BLaER1 (cell line): ENCODE measurements around the gene RHEX.
A peak's percentile ranks its signal among the peaks of the same experiment; 100 is the strongest.

Source experiments
- H3K27ac ChIP-seq: shearing (Covaris generic); formaldehyde crosslinking; 2 replicates; pipeline ENCODE4 v1.8.1; 2022
- H3K27me3 ChIP-seq: shearing (Covaris generic); formaldehyde crosslinking; 2 replicates; pipeline ENCODE4 v1.8.1; 2022
- H3K36me3 ChIP-seq: shearing (Covaris generic); formaldehyde crosslinking; 2 replicates; pipeline ENCODE4 v1.8.1; 2022
- H3K4me1 ChIP-seq: shearing (Covaris generic); formaldehyde crosslinking; 2 replicates; pipeline ENCODE4 v1.8.1; 2022
- H3K4me2 ChIP-seq: shearing (Covaris generic); formaldehyde crosslinking; 2 replicates; pipeline ENCODE4 v1.8.1; 2022
- H3K4me3 ChIP-seq: shearing (Covaris generic); formaldehyde crosslinking; 2 replicates; pipeline ENCODE4 v1.8.1; 2022
- H3K9ac ChIP-seq: shearing (Covaris generic); formaldehyde crosslinking; 2 replicates; pipeline ENCODE4 v1.8.1; 2022
- H3K9me3 ChIP-seq: shearing (Covaris generic); formaldehyde crosslinking; 2 replicates; pipeline ENCODE4 v1.8.1; 2022
- H4K20me1 ChIP-seq: shearing (Covaris generic); formaldehyde crosslinking; 2 replicates; pipeline ENCODE4 v1.8.1; 2022
- Cebpa-rat ChIP-seq: shearing (Covaris generic); IDR thresholded peaks from 2 replicates; pipeline ENCODE4 v1.8.1; 2022

The RHEX gene

DNA sequence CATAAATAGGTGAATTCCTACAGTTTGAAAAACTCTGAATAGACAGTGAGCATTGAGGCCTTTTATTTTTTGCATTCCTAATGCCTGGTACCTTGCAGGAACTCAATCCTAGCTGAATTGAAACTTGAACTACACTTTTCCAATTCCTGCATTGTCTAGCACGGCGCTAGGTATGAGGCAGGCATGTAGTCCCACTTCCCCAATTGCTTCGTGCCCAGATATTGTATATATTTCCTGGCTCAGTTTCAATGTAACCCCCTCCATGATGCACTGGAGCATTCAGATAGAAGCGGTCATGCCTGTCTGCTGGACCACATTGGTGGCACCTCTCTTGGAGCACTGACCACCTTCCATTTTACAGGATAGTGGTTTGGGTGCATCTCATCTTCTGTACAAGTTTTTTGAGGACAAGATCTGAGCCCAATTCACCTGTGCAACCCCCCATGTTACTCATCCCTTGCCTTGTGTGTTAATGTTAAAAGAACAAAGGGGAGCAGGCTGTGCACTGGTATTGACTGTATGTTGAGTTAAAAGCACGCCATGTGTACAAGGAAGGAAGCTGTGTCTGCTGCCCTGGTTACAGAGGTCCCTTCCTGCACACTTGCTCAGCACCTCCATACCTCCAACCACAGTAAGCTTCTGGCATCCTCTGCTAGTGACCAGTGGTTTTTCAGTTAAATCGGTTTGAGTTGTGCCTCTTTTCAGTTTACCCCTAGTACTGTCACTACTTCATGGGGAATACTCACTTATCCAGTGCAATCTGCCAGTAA is 39.8 kb upstream of the RHEX start:
- Histone ChIP-seq H3K4me1 (peaks cover 28% of the 10 kb centered on the region), H4K20me1 (no peaks in the 10 kb centered on the region), H3K9me3 (no peaks in the 10 kb centered on the region), H3K27me3 (no peaks in the 10 kb centered on the region), H3K4me3 (no peak overlapping the region), H3K36me3 (no peaks in the 10 kb centered on the region), H3K4me2 (peak overlapping the region; percentile 78), H3K9ac (no peak overlapping the region), H3K27ac (peak overlapping the region; percentile 84; the same call in 1 of the 2 replicates)
- TF ChIP-seq Cebpa-rat: no peak

DNA sequence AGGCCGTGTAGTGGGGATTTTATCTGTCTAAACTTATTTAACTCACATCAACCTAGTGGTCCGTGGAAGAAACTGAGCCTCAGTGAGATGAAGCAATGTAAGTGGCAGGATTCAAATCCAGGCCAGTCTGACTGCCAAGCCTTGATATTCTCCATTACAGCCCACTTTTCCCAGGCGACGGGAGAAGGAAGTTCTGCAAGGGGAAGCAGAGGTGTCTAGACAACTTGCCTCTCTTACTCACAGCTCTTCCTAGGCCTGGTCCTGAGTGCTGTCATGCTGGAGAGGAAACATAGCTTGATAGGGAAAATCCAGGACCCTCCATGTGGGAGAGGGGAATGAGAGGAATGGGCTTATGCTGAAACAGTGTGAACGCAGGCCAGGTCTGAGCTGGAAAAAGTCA is 38.4 kb upstream of the RHEX start:
- Histone ChIP-seq H3K27ac (no peak overlapping the region), H3K4me1 (peaks cover 28% of the 10 kb centered on the region), H3K9ac (no peak overlapping the region), H4K20me1 (no peaks in the 10 kb centered on the region), H3K27me3 (no peaks in the 10 kb centered on the region), H3K4me3 (no peak overlapping the region), H3K36me3 (no peaks in the 10 kb centered on the region), H3K9me3 (no peaks in the 10 kb centered on the region), H3K4me2 (no peak overlapping the region)
- TF ChIP-seq Cebpa-rat: no peak

DNA sequence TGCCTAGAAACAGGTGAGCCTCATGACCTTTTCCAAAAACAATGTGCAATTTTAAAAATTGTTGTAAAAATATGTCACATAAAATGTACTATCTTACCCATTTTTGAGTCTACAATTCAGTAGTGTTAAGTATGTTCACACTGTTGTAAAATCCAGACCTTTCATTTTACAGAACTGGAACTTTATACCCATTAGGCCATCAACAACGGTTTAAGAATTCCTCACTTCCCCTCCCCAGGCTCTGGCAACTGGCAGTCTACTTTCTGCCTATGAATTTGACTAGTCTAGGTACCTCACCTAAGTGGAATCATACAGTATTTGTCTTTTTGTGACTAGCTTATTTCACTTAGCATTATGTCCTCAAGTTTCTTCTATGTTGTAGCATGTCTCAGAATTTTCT is 37.9 kb upstream of the RHEX start:
- TF ChIP-seq Cebpa-rat: no peak
- no peak overlapping the region for H3K27ac ChIP-seq
- H3K9ac ChIP-seq: no peak overlapping the region
- no peaks in the 10 kb centered on the region for H3K36me3 ChIP-seq
- H3K4me2 ChIP-seq: no peak overlapping the region
- H3K9me3 ChIP-seq: no peaks in the 10 kb centered on the region
- peaks cover 28% of the 10 kb centered on the region for H3K4me1 ChIP-seq
- H3K27me3 ChIP-seq: no peaks in the 10 kb centered on the region
- no peak overlapping the region for H3K4me3 ChIP-seq
- no peaks in the 10 kb centered on the region for H4K20me1 ChIP-seq

DNA sequence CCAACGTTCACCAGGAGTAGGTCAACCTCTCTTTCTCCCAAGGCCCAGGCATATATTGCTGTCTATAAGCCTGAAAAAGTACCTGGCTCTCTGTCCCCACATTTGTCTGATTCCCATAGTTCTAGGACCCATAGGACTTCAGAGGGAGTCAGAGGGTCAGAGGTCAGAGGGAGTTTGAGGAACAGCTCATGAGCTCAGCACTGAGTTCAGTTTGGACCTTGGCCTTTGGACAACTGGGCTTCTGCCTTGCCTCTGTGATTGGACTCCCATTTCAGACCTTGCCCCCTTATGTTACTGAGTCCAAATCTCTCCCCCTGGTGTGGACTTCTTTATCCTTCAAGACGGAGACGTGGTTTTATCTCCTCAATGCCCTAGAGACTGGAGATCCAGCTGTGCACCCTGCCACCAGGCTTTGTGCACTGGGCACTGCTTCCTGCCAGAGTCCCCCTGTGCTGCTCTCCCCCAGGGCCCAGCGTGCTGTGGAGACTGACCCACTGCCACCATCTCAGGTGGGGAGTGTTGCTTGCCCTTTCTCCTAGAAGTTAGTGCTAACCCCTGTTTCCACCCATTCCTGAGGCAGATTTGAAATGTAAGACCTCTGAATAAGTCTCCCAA is 32.5 kb upstream of the RHEX start:
- no peaks in the 10 kb centered on the region for H4K20me1 ChIP-seq
- no peaks in the 10 kb centered on the region for H3K9me3 ChIP-seq
- H3K9ac ChIP-seq: no peak overlapping the region
- no peaks in the 10 kb centered on the region for H3K36me3 ChIP-seq
- peak overlapping the region; percentile 71 for H3K4me2 ChIP-seq
- H3K27ac ChIP-seq: no peak overlapping the region
- no peaks in the 10 kb centered on the region for H3K27me3 ChIP-seq
- peaks cover 23% of the 10 kb centered on the region for H3K4me1 ChIP-seq
- no peak for TF ChIP-seq Cebpa-rat
- no peak overlapping the region for H3K4me3 ChIP-seq

DNA sequence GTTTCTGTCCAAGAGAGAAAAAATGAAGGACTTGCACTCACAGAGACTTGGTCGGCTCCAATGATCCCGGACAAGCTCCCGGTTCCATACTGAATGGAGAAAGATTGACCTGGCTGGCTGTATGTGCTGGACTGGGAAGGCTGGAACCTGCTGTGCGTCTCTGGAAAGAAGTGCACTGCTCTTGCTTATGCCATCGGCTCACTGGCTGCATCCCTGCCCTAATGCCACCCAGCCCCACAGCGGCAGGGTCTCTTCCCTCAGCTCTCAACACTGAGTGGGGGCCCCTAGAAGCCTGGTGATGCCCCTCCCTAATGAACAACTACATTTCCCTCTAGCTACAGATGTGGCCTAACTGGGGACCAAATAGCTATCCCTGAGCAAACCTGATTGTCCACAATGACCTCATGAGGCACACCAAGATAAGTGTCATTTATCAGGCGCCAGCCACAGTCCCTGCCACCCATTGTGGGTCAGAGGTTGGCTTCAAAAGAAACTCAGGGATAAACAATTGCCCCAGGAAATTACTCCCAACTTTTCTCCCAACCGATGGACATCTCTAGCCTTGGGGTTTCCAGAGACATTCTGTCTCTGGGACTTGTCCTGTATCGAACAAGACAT is 31.9 kb upstream of the RHEX start:
- H4K20me1 ChIP-seq: no peaks in the 10 kb centered on the region
- H3K9me3 ChIP-seq: no peaks in the 10 kb centered on the region
- peak overlapping the region; percentile 71 for H3K4me2 ChIP-seq
- no peak overlapping the region for H3K9ac ChIP-seq
- H3K36me3 ChIP-seq: no peaks in the 10 kb centered on the region
- H3K27me3 ChIP-seq: no peaks in the 10 kb centered on the region
- peaks cover 23% of the 10 kb centered on the region for H3K4me1 ChIP-seq
- no peak for TF ChIP-seq Cebpa-rat
- no peak overlapping the region for H3K27ac ChIP-seq
- no peak overlapping the region for H3K4me3 ChIP-seq

DNA sequence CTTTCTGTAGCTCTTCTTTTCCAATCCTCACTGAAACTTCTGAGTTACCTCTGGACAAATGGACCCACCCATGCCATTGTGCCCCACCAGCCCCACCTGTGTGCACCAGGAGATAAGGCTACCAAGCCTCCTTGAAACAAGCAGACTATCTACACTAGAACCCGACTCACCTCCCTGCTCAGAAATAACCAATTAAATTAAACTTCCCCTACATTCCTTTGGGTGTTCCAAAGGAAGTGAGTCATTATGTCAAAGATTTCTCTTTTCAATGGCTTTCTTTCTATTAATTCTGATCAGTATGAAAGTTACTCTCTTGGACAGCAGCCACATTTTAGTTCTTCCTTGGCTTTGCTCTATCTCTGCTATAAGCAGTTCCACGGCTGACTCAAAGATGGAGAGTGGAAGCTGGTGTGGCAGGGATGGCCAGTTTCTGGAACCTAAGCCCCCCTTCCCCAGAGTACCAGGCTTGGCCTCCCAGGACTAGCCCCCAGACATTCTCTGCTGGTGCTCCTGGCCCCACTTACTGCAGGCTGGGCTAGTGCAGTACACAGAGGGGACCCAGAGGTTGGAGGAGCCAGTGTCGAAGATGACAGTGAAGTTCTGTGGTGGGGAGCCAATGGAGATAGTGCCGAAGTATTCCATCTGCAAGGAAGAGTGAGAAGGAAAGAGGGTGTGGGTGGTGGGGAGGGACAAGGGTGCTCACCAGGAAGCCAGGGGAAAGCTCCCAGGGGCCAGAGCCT is 31.2 kb upstream of the RHEX start:
- H4K20me1 ChIP-seq: no peaks in the 10 kb centered on the region
- H3K4me1 ChIP-seq: peaks cover 23% of the 10 kb centered on the region
- H3K4me2 ChIP-seq: peak overlapping the region; percentile 71
- no peak overlapping the region for H3K9ac ChIP-seq
- no peak overlapping the region for H3K27ac ChIP-seq
- H3K27me3 ChIP-seq: no peaks in the 10 kb centered on the region
- TF ChIP-seq Cebpa-rat: no peak
- H3K4me3 ChIP-seq: no peak overlapping the region
- no peaks in the 10 kb centered on the region for H3K36me3 ChIP-seq
- peaks cover 6% of the 10 kb centered on the region for H3K9me3 ChIP-seq

DNA sequence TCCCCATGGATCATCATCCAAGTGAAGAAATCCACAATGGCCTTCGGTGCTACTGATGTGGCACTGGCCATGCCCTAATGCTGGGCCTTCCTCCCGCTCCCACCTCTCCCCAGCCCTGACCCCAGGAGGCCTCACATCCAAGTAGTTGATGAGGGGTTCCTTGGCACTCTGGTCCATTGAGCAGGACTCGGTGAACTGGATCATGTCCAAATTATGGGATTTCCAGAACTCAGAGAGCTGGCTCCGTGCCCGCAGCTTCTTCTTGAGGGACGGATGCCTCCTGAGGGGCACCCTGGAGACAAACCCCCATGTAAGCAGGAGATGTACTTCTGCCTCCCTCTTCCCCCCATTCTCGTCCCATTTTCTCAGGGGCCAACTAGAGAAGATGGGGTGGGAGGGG is 30.2 kb upstream of the RHEX start:
- H3K27me3 ChIP-seq: no peaks in the 10 kb centered on the region
- no peak for TF ChIP-seq Cebpa-rat
- no peak overlapping the region for H3K27ac ChIP-seq
- no peak overlapping the region for H3K9ac ChIP-seq
- H3K36me3 ChIP-seq: no peaks in the 10 kb centered on the region
- H3K9me3 ChIP-seq: peaks cover 9% of the 10 kb centered on the region
- no peaks in the 10 kb centered on the region for H4K20me1 ChIP-seq
- H3K4me2 ChIP-seq: no peak overlapping the region
- no peak overlapping the region for H3K4me3 ChIP-seq
- peaks cover 23% of the 10 kb centered on the region for H3K4me1 ChIP-seq

DNA sequence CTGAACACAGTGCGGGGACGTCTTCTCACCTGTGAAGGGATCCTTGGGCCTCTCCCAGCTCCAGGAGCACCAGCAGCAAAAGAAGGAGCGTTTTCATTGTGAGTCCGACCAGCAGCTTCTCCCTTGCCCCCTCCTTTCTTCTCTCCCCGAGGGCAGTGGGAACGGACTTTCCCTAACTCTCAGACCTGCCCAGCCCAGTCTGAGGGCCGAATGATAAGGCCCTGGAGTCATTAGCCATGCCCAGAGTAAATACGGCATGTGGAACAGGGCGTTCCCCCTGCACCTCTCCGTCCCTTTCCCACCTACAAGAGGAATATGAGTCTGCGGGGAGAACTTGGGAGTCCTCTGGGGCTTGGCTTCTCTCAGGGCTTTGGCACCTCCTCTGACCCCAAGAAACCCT is 29.3 kb upstream of the RHEX start, which contains the start of gene CTSE:
Gene CTSE, minus strand, starts transcription at position 201 of the 400 bp plus-strand sequence. Its CDS starts 104 bp downstream, at position 97.
- Histone ChIP-seq H3K9ac (no peak within 1 kb of the TSS), H3K9me3 (peaks cover 9% of the 10 kb centered on the region), H3K36me3 (no peaks in the 10 kb centered on the region), H3K27me3 (no peaks in the 10 kb centered on the region), H3K27ac (no peak within 1 kb of the TSS), H3K4me1 (peaks cover 23% of the 10 kb centered on the region), H3K4me2 (no peak within 1 kb of the TSS), H3K4me3 (no peak within 1 kb of the TSS), H4K20me1 (no peaks in the 10 kb centered on the region)
- no peak for TF ChIP-seq Cebpa-rat

DNA sequence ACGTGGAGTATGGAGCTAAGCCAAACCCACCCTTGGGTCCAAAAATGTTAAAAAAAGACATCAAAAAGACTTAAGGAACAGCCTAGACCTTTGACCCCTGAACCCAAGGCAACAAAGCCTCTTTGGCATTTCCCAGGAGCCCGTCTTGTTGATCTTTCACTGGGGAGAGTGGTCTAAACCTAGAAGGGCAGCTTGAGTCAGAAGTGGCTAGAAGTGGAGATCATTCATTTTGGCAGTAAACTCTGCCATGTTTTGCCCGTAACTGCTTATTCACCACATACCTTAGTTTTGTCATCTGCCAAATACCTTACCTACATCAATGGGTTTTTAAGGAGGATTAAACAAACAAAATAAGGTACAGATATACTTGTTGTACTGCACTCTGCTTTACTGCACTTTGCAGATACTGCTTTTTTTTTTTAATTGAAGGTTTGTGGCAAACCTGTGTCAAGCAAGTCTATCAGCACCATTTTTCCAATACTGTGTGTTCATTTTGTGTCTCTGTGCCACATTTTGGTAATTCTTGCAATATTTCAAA is 27.6 kb upstream of the RHEX start:
- Histone ChIP-seq H3K9me3 (peaks cover 9% of the 10 kb centered on the region), H3K27me3 (no peaks in the 10 kb centered on the region), H3K36me3 (no peaks in the 10 kb centered on the region), H3K4me3 (no peak overlapping the region), H3K27ac (no peak overlapping the region), H4K20me1 (no peaks in the 10 kb centered on the region), H3K9ac (no peak overlapping the region), H3K4me1 (peaks cover 20% of the 10 kb centered on the region), H3K4me2 (no peak overlapping the region)
- TF ChIP-seq Cebpa-rat: no peak
